ENCODE results near the gene KLK2.

The KLK2 gene

GRCh38 chr19:50873056-50873455 lies at the start of gene KLK2:
Gene KLK2 (plus strand): TSS chr19:50873439. CDS start chr19:50873474, 35 bp downstream.
- no peak for DNase-seq

GRCh38 chr19:50826492-50827240 lies 46.6 kb upstream of the KLK2 start:
- no peak for DNase-seq

DNA sequence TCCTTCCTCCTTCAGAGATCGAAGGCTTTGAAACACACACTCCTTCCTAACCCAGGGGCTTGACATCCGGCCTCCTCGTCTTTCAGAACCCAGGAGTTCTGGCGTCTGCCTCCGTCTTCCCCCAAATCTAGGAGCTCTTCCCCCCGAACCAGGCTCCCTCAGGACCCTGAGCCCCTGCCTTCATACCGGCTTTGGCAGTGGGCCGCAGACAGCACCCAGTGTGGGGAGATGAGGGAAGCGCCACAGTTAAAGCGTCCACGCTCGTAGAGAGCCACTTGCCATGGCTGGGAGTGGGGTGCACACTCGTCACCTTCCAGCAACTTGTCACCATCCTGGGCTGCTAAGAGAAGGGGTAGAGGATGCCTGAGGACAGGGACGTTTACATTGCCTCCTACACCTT lies 45.8 kb upstream of the KLK2 start:
- DNase-seq = no peak

DNA sequence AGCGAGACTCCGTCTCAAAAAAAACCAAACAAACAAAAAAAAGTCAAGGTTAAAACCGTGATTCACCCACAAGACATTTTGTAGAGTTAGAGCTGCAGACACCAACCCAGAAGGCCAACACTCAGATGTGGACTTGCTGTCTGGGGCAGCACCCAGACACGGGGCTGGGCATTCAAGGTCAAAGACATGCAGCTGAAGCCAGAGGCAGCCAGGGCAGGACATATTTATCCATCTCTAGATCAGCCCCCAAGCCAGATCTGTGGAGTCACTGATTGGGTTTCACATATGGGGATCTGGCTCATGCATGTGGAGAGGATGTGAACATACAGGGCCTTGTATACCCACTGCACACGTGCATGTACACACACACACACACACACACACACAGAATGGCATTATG lies 43.4 kb upstream of the KLK2 start:
- DNase-seq = no peak

GRCh38 chr19:50830266-50831025 lies 42.8 kb upstream of the KLK2 start:
- DNase-seq = no peak

- no peak for DNase-seq
Measured at GRCh38 chr19:50831026-50831396, 42.2 kb upstream of the KLK2 start.

GRCh38 chr19:50832666-50833065 lies 40.6 kb upstream of the KLK2 start:
- no peak for DNase-seq

- no peak for DNase-seq
Measured at GRCh38 chr19:50833117-50833801, 40.0 kb upstream of the KLK2 start, which contains the start of gene KLK15. Gene KLK15 (minus strand): TSS chr19:50833574. CDS start chr19:50831492, 2,082 bp downstream.

GRCh38 chr19:50833802-50834167 lies 39.5 kb upstream of the KLK2 start:
- DNase-seq = no peak

GRCh38 chr19:50835103-50835784 lies 38.0 kb upstream of the KLK2 start:
- DNase-seq = no peak

DNA sequence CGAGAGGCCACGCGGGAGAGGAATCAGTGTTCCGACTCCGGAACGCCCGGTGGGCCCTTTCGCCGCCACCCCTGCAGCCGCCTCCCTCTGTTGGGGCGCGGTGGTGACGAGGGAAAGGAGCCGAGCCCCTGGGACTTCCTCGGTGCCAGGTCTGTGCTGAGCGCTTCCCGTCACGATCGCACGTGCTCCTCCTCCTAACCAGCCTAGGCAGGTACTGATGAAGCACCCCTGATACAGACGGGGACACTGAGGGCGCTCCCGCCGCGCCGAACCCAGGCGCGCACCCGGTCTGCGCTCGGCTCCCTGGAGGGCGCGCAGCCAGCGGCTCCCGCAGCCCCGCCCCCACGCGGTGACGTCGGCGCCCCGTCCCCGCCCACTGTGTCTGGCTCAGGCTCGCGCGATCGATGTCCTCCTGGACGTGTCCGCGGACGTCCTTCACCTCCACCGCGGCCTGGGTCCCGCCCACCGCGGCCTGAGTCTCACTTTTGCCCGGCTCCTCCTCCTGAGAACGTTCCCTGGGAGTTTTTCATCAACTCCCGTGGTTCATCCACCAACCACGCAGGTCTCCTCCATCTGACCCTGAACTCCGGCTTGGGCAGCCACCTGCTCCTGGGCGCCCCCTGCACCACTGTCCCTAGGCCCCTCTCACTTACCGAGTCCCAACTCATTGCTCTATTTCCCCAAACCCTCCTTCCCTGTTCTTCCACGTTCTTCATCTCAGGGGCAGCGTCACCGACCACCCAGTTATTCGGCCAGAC lies 37.3 kb upstream of the KLK2 start:
- peak in 32 of 56 donors; percentile 2 to 68 (median 28) for DNase-seq

DNA sequence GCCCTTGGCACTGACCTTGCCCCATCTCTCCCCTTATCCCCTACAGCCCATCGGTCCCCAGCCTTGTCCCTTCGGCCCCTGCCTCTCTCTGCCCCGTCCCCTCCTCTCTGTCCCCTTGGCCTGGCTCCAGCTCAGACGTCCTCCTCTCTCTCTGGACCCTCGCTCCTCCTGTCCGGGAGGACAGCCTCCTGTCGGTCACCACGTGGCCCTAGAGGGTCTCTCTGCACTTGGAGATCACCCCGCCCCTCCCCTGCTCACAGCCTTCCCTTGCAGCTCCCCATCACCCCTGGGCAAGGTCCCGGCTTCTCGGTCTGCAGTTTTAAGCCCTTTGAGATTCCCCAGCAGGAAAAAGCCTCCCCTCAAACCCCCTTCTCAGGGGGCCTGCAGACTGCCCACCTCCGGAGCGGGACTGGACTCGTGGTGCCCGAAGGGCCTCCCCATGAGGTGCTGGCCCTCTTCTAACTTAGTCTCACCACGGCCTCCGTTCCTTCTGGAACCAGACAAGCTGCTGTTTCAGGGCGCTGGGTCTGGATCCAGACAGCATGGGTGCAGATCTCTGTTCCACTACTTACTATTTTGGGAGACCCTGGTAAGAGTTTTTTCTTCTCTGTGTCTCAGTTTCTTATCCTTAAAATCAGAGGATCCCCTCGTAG lies 36.6 kb upstream of the KLK2 start:
- peak in 1 of 56 donors; percentile 2 for DNase-seq

DNA sequence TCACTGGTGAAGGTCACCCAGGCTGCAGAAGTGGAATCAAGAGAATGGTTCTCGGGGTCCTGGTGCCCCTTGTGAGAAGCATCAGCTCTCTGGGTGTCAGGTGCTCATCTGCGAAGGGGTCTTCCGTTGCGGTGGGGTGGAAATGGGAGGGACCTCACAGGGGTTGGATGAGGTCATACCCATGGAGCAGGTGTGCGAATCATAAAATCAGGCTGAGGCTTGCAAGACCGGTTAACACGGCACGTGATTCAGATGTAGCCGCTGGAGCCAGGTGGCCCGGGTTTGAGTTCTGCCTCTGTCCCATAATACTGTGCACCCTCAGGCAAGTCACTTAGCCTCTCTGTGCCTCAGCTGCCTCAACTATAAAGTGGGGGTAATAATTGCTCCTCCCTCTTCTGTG lies 35.9 kb upstream of the KLK2 start:
- no peak for DNase-seq

DNA sequence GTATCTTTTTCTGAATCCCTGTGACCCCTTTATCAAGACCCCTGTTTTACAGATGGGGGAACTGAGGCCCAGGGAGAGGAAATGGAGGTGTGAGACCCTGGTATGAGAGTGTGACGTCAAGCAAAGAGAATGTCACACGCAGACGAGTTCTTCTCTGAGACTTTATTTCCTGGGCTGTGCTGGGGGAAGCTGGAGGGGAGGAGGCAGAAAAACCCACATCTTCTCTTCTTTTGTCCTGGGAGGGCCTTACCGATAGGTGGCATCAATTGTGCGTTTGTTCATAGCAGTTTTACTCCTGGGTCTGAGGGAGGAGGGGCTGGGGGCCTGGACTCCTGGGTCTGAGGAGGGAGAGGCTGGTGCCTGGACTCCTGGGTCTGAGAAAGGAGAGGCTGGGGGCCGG lies 35.0 kb upstream of the KLK2 start:
- DNase-seq = no peak

DNA sequence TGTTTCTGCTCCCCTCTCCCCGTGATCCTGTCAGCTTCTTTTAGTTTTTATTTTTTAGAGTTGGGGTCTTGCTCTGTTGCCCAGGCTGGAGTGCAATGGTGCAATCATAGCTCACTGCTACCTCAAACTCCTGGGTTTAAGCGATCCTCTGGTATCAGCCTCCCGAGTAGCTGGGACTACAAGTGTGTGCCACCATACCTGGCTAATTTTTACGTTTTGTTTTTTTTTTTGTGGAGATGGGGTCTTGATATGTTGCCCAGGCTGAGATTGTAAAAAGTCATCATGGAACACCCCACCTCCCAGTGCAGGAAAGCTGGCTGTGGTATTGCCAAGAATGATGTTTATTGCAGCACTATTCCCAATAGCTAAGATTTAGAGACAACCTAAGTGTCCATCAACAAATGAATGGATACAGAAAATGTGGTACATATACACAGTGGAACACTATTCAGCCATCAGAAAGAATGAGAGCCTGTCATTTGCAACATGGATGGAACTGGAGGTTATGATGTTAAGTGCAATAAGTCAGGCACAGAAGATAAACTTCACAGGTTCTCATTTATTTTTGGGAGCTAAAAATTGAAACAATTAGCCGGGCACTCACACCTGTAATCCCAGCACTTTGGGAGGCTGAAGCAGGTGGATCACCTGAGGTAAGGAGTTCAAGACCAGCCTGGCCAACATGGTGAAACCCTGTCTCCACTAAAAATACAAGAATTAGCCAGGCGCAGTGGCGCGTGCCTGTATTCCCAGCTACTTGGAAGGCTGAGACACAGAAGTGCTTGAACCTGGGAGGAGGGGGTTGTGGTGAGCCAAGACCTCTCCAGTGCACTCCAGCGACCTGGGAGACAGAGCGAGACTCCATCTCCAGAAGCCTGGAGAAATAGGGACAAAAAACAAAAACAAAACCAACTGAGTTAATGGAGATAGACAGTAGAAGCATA lies 33.3 kb upstream of the KLK2 start:
- no peak for DNase-seq

DNA sequence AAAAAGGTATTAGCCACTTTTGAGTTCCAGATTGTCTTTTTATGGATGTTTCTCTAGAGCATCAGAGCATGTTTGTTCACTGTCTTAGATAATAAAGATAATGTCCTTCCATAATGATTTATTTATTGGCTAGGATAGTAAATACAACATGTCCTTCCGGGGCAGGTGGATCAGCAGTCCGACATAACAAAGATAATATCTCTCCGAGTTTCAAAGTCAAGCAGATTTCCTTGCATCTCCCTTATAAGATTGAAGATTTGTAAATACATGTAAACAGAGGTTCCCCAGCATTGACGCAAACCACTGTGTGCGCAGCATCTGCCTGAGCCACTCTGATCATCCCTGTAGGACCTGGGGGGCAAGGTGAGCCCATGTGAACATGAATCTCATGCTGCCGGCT lies 31.1 kb upstream of the KLK2 start:
- no peak for DNase-seq

DNA sequence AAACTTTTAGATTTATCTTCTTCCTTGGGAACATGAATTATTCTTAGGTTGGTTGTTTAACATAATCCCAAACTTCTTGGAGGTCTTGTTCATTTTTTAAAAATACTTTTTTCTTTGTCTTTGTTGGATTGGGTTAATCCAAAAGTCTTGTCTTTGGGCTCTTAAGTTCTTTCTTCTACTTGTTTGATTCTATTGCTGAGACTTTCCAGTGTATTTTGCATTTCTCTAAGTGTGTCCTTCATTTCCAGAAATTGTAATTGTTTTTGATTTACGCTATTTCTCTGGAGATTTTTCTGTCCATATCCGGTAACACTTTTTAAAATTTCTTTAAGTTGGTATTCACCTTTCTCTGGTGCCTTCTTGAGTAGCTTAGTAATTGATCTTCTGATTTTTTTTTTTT lies 30.0 kb upstream of the KLK2 start:
- no peak for DNase-seq

- no peak for DNase-seq
Measured at GRCh38 chr19:50843701-50844221, 29.5 kb upstream of the KLK2 start.

All from amygdala (tissue), 56 donors.